ENCODE data around the gene CYB5D1. TPM values are rescaled to one million over a fixed set of nuclear protein-coding genes. Genes with fewer than 3 reads are reported as not detected.
"Not testable (repeated sequence)": the region's sequence is repeated elsewhere in the genome, so short reads cannot be mapped to it uniquely, and the experiment has no call there.

Gene CYB5D1
- 10.9 TPM for polyA plus RNA-seq (2013, experiment 1 of 2)
- polyA plus RNA-seq (2013, experiment 2 of 2), result 10.9 TPM

- Histone ChIP-seq H3K9ac (ENCODE audit: low read depth, low read length, poor library complexity) (peak within 1 kb of the TSS; percentile 94), H3K23ac (ENCODE audit: low read depth, low read length, poor library complexity) (peak within 1 kb of the TSS; percentile 35), H3K4me2 (ENCODE audit: insufficient read depth, low read length, poor library complexity, severe bottlenecking) (peak within 1 kb of the TSS; percentile 100), H2BK12ac (ENCODE audit: low read length) (no peak within 1 kb of the TSS), H2BK120ac (ENCODE audit: low read depth, low read length) (no peak within 1 kb of the TSS), H3K27ac (replicated peaks; ENCODE audit: low read length) (peak within 1 kb of the TSS; percentile 92), H3K36me3 (replicated peaks in 1 of 2; ENCODE audit: control insufficient read depth in 2 of 2, insufficient read depth in 2 of 2, low read length in 2 of 2) (peaks cover 6 to 62% of the 10 kb centered on the region in 2 donors), H3K4me3 (ENCODE audit: low read length in 2 of 2) (peak within 1 kb of the TSS; percentile 63 to 93), H3K14ac (ENCODE audit: low read length) (peak within 1 kb of the TSS; percentile 2), H2BK5ac (ENCODE audit: low read length) (peak within 1 kb of the TSS; percentile 43), H2AK5ac (ENCODE audit: low read depth, low read length) (peak within 1 kb of the TSS; percentile 76), H2AFZ (ENCODE audit: low read length) (peak within 1 kb of the TSS; percentile 93), H3K4ac (ENCODE audit: low read length) (no peak within 1 kb of the TSS), H3K4me1 (ENCODE audit: control insufficient read depth in 2 of 2, insufficient read depth in 1 of 2, low read depth in 1 of 2, low read length in 2 of 2) (peaks cover 22 to 36% of the 10 kb centered on the region in 2 donors), H3K79me1 (ENCODE audit: low read depth, low read length) (peaks cover 2% of the 10 kb centered on the region), H2BK15ac (ENCODE audit: low read length) (peak within 1 kb of the TSS; percentile 41), H4K91ac (ENCODE audit: low read depth, low read length, poor library complexity) (no peak within 1 kb of the TSS), H3K18ac (ENCODE audit: low read length) (peak within 1 kb of the TSS; percentile 97), H3K9me3 (replicated peaks in 1 of 2; ENCODE audit: control insufficient read depth in 2 of 2, insufficient read depth in 1 of 2, low read depth in 1 of 2, low read length in 2 of 2) (no peaks in the 10 kb centered on the region), H3K27me3 (ENCODE audit: control insufficient read depth in 3 of 3, insufficient read depth in 3 of 3, low read depth in 1 of 3, low read length in 3 of 3) (peaks cover 0 to 3% (median 0%) of the 10 kb centered on the region in 3 experiments), H4K8ac (ENCODE audit: low read depth, low read length) (no peak within 1 kb of the TSS)
- DNase-seq (ENCODE audit: low spot score), result peak; percentile 92
- WGBS, 2 donors (ENCODE audit: extremely low coverage in 2 of 2, insufficient read length in 2 of 2, insufficient replicate concordance in 1 of 2), result no CpG with 5 or more reads among the region's 48 CpGs
These were observed at the start of gene CYB5D1 for GRCh38 chr17:7857713-7858521. TSS of gene CYB5D1 (plus strand) at chr17:7858003. CDS start at chr17:7858135, 132 bp downstream.

- no peak overlapping the region for H4K91ac ChIP-seq (ENCODE audit: low read depth, low read length, poor library complexity)
- no peaks in the 10 kb centered on the region for H3K4me1 ChIP-seq (ENCODE audit: control insufficient read depth in 2 of 2, insufficient read depth in 1 of 2, low read depth in 1 of 2, low read length in 2 of 2)
- no peak overlapping the region for H4K8ac ChIP-seq (ENCODE audit: low read depth, low read length)
- no peak overlapping the region for H3K27ac ChIP-seq (replicated peaks; ENCODE audit: low read length)
- H2BK12ac ChIP-seq (ENCODE audit: low read length), result no peak overlapping the region
- peaks cover 0 to 23% (median 0%) of the 10 kb centered on the region in 3 experiments for H3K27me3 ChIP-seq (ENCODE audit: control insufficient read depth in 3 of 3, insufficient read depth in 3 of 3, low read depth in 1 of 3, low read length in 3 of 3)
- no peak overlapping the region for H3K18ac ChIP-seq (ENCODE audit: low read length)
- H3K4ac ChIP-seq (ENCODE audit: low read length), result no peak overlapping the region
- DNase-seq (ENCODE audit: low spot score), result no peak
- H2AFZ ChIP-seq (ENCODE audit: low read length), result no peak overlapping the region
- no peaks in the 10 kb centered on the region for H3K9me3 ChIP-seq (replicated peaks in 1 of 2; ENCODE audit: control insufficient read depth in 2 of 2, insufficient read depth in 1 of 2, low read depth in 1 of 2, low read length in 2 of 2)
- H2BK120ac ChIP-seq (ENCODE audit: low read depth, low read length), result no peak overlapping the region
- no peaks in the 10 kb centered on the region for H3K79me1 ChIP-seq (ENCODE audit: low read depth, low read length)
- H3K23ac ChIP-seq (ENCODE audit: low read depth, low read length, poor library complexity), result no peak overlapping the region
- H2BK15ac ChIP-seq (ENCODE audit: low read length), result no peak overlapping the region
- no peak overlapping the region for H2BK5ac ChIP-seq (ENCODE audit: low read length)
- no peak overlapping the region for H3K4me3 ChIP-seq (ENCODE audit: low read length in 2 of 2)
- no CpG with 5 or more reads among the region's 11 CpGs for WGBS, 2 donors (ENCODE audit: extremely low coverage in 2 of 2, insufficient read length in 2 of 2, insufficient replicate concordance in 1 of 2)
- no peak overlapping the region for H3K9ac ChIP-seq (ENCODE audit: low read depth, low read length, poor library complexity)
- no peak overlapping the region for H3K4me2 ChIP-seq (ENCODE audit: insufficient read depth, low read length, poor library complexity, severe bottlenecking)
- no peak overlapping the region for H2AK5ac ChIP-seq (ENCODE audit: low read depth, low read length)
- H3K14ac ChIP-seq (ENCODE audit: low read length), result no peak overlapping the region
- no peaks in the 10 kb centered on the region for H3K36me3 ChIP-seq (replicated peaks in 1 of 2; ENCODE audit: control insufficient read depth in 2 of 2, insufficient read depth in 2 of 2, low read length in 2 of 2)
These were observed 48.6 kb upstream of the CYB5D1 start for GRCh38 chr17:7809086-7809790.

GRCh38 chr17:7809791-7810343 lies 47.9 kb upstream of the CYB5D1 start:
- H3K9me3 ChIP-seq (replicated peaks in 1 of 2; ENCODE audit: control insufficient read depth in 2 of 2, insufficient read depth in 1 of 2, low read depth in 1 of 2, low read length in 2 of 2); H3K4ac ChIP-seq (ENCODE audit: low read length); H2BK15ac ChIP-seq (ENCODE audit: low read length); H2BK12ac ChIP-seq (ENCODE audit: low read length); H3K18ac ChIP-seq (ENCODE audit: low read length); H4K8ac ChIP-seq (ENCODE audit: low read depth, low read length); H3K79me1 ChIP-seq (ENCODE audit: low read depth, low read length); H3K4me1 ChIP-seq (ENCODE audit: control insufficient read depth in 2 of 2, insufficient read depth in 1 of 2, low read depth in 1 of 2, low read length in 2 of 2); H2AK5ac ChIP-seq (ENCODE audit: low read depth, low read length); H3K4me2 ChIP-seq (ENCODE audit: insufficient read depth, low read length, poor library complexity, severe bottlenecking); H3K36me3 ChIP-seq (replicated peaks in 1 of 2; ENCODE audit: control insufficient read depth in 2 of 2, insufficient read depth in 2 of 2, low read length in 2 of 2); H3K27ac ChIP-seq (replicated peaks; ENCODE audit: low read length); H3K23ac ChIP-seq (ENCODE audit: low read depth, low read length, poor library complexity); H2AFZ ChIP-seq (ENCODE audit: low read length); H2BK120ac ChIP-seq (ENCODE audit: low read depth, low read length); H3K14ac ChIP-seq (ENCODE audit: low read length); H3K4me3 ChIP-seq (ENCODE audit: low read length in 2 of 2); H3K9ac ChIP-seq (ENCODE audit: low read depth, low read length, poor library complexity); H4K91ac ChIP-seq (ENCODE audit: low read depth, low read length, poor library complexity); DNase-seq (ENCODE audit: low spot score); H2BK5ac ChIP-seq (ENCODE audit: low read length): not testable (repeated sequence)
- no CpG with 5 or more reads among the region's 9 CpGs for WGBS, 2 donors (ENCODE audit: extremely low coverage in 2 of 2, insufficient read length in 2 of 2, insufficient replicate concordance in 1 of 2)
- peaks cover 0 to 22% (median 0%) of the 10 kb centered on the region in 3 experiments for H3K27me3 ChIP-seq (ENCODE audit: control insufficient read depth in 3 of 3, insufficient read depth in 3 of 3, low read depth in 1 of 3, low read length in 3 of 3)

- Histone ChIP-seq H3K4ac (ENCODE audit: low read length) (no peak overlapping the region), H3K4me1 (ENCODE audit: control insufficient read depth in 2 of 2, insufficient read depth in 1 of 2, low read depth in 1 of 2, low read length in 2 of 2) (no peaks in the 10 kb centered on the region), H2BK120ac (ENCODE audit: low read depth, low read length) (no peak overlapping the region), H3K14ac (ENCODE audit: low read length) (no peak overlapping the region), H3K27ac (replicated peaks; ENCODE audit: low read length) (no peak overlapping the region), H2BK15ac (ENCODE audit: low read length) (no peak overlapping the region), H2BK5ac (ENCODE audit: low read length) (no peak overlapping the region), H3K79me1 (ENCODE audit: low read depth, low read length) (no peaks in the 10 kb centered on the region), H3K4me3 (ENCODE audit: low read length in 2 of 2) (no peak overlapping the region), H3K18ac (ENCODE audit: low read length) (no peak overlapping the region), H3K9me3 (replicated peaks in 1 of 2; ENCODE audit: control insufficient read depth in 2 of 2, insufficient read depth in 1 of 2, low read depth in 1 of 2, low read length in 2 of 2) (no peaks in the 10 kb centered on the region), H2BK12ac (ENCODE audit: low read length) (no peak overlapping the region), H3K36me3 (replicated peaks in 1 of 2; ENCODE audit: control insufficient read depth in 2 of 2, insufficient read depth in 2 of 2, low read length in 2 of 2) (no peaks in the 10 kb centered on the region), H2AK5ac (ENCODE audit: low read depth, low read length) (no peak overlapping the region), H3K4me2 (ENCODE audit: insufficient read depth, low read length, poor library complexity, severe bottlenecking) (no peak overlapping the region), H4K8ac (ENCODE audit: low read depth, low read length) (no peak overlapping the region), H3K9ac (ENCODE audit: low read depth, low read length, poor library complexity) (no peak overlapping the region), H3K23ac (ENCODE audit: low read depth, low read length, poor library complexity) (no peak overlapping the region), H2AFZ (ENCODE audit: low read length) (no peak overlapping the region), H3K27me3 (ENCODE audit: control insufficient read depth in 3 of 3, insufficient read depth in 3 of 3, low read depth in 1 of 3, low read length in 3 of 3) (peaks cover 0 to 22% (median 0%) of the 10 kb centered on the region in 3 experiments), H4K91ac (ENCODE audit: low read depth, low read length, poor library complexity) (no peak overlapping the region)
- no peak for DNase-seq (ENCODE audit: low spot score)
- no CpG with 5 or more reads among the region's 3 CpGs for WGBS, 2 donors (ENCODE audit: extremely low coverage in 2 of 2, insufficient read length in 2 of 2, insufficient replicate concordance in 1 of 2)
These were observed 46.6 kb upstream of the CYB5D1 start for GRCh38 chr17:7811251-7811650.

Measured in neuronal stem cell (in vitro differentiated cells).